ENCODE results near the gene KCNH1. TPM values are rescaled to one million over a fixed set of nuclear protein-coding genes. Genes with fewer than 3 reads are reported as not detected.

Gene KCNH1
- total RNA-seq, 1 experiment from 2014 or later, result 0.17 TPM

- ATAC-seq (no peak), DNase-seq (ENCODE audit: low spot score) (no peak)
- no peaks in the 10 kb centered on the region for H3K4me1 Mint-ChIP-seq
- H3K9me3 Mint-ChIP-seq, result no peaks in the 10 kb centered on the region
- POLR2A ChIA-PET, result no interaction called here
- no peaks in the 10 kb centered on the region for H3K27me3 Mint-ChIP-seq (ENCODE audit: low read depth)
- no peaks in the 10 kb centered on the region for H3K36me3 Mint-ChIP-seq
- TF ChIP-seq CTCF (IDR thresholded peaks at IDR 0.05), result no peak
- no peak for TF ChIP-seq FOXJ3 (CRISPR knock-in tag; IDR thresholded peaks at IDR 0.05; ENCODE audit: borderline replicate concordance)
- no peak overlapping the region for H3K27ac Mint-ChIP-seq
- CTCF ChIA-PET, result no interaction called here
- no peak overlapping the region for H3K4me3 Mint-ChIP-seq
Measured at GRCh38 chr1:210691039-210691610, 442.8 kb downstream of the KCNH1 start.

GRCh38 chr1:210690236-210690635 is 443.7 kb downstream of the KCNH1 start:
- Mint-ChIP-seq H3K4me3 (no peak overlapping the region), H3K27ac (no peak overlapping the region), H3K36me3 (no peaks in the 10 kb centered on the region), H3K27me3 (ENCODE audit: low read depth) (no peaks in the 10 kb centered on the region), H3K9me3 (no peaks in the 10 kb centered on the region), H3K4me1 (no peaks in the 10 kb centered on the region)
- no peak for DNase-seq (ENCODE audit: low spot score)
- ChIA-PET CTCF (no interaction called here), POLR2A (no interaction called here)
- ATAC-seq, result no peak
- TF ChIP-seq IRF1 (CRISPR knock-in tag; IDR thresholded peaks at IDR 0.05), result no peak
- TF ChIP-seq JAZF1 (CRISPR knock-in tag; IDR thresholded peaks at IDR 0.05), result no peak
- TF ChIP-seq STAT6 (CRISPR knock-in tag; conservative IDR thresholded peaks at IDR 0.05; ENCODE audit: low read depth), result no peak
- no peak for TF ChIP-seq ZNF121 (CRISPR knock-in tag; IDR thresholded peaks at IDR 0.05)
- TF ChIP-seq ZSCAN18 (CRISPR knock-in tag; IDR thresholded peaks at IDR 0.05), result no peak
- no peak for TF ChIP-seq GTF2I (CRISPR knock-in tag; conservative IDR thresholded peaks at IDR 0.05)
- no peak for TF ChIP-seq ERG (CRISPR knock-in tag; IDR thresholded peaks at IDR 0.05)
- TF ChIP-seq HMGA2 (CRISPR knock-in tag; IDR thresholded peaks at IDR 0.05), result no peak
- no peak for TF ChIP-seq NFATC4 (CRISPR knock-in tag; IDR thresholded peaks at IDR 0.05)

- Mint-ChIP-seq H3K4me1 (no peaks in the 10 kb centered on the region), H3K4me3 (no peak overlapping the region), H3K36me3 (no peaks in the 10 kb centered on the region), H3K27me3 (ENCODE audit: low read depth) (no peaks in the 10 kb centered on the region), H3K27ac (no peak overlapping the region), H3K9me3 (no peaks in the 10 kb centered on the region)
- CTCF ChIA-PET, result no interaction called here
- DNase-seq (ENCODE audit: low spot score), result no peak
- POLR2A ChIA-PET, result no interaction called here
- ATAC-seq, result no peak
- TF ChIP-seq STAT6 (CRISPR knock-in tag; conservative IDR thresholded peaks at IDR 0.05; ENCODE audit: low read depth) (no peak), ZNF425 (CRISPR knock-in tag; conservative IDR thresholded peaks at IDR 0.05) (no peak), USF2 (CRISPR knock-in tag; IDR thresholded peaks at IDR 0.05) (no peak), KAT7 (CRISPR knock-in tag; IDR thresholded peaks at IDR 0.05; ENCODE audit: borderline replicate concordance) (no peak), NR2C2 (CRISPR knock-in tag; IDR thresholded peaks at IDR 0.05) (no peak), ZNF219 (CRISPR knock-in tag; IDR thresholded peaks at IDR 0.05; ENCODE audit: borderline replicate concordance) (no peak), CREB1 (CRISPR knock-in tag; IDR thresholded peaks at IDR 0.05) (no peak), JUN (CRISPR knock-in tag; IDR thresholded peaks at IDR 0.05) (no peak), ZNF138 (CRISPR knock-in tag; conservative IDR thresholded peaks at IDR 0.05) (no peak)
Measured at GRCh38 chr1:210689826-210690225, 444.1 kb downstream of the KCNH1 start.
